ENCODE results near the gene TRMT61A. TPM values are rescaled to one million over a fixed set of nuclear protein-coding genes. Genes with fewer than 3 reads are reported as not detected.
"Not testable (repeated sequence)": the region's sequence is repeated elsewhere in the genome, so short reads cannot be mapped to it uniquely, and the experiment has no call there.

The TRMT61A gene
- total RNA-seq, 1 donor from 2014 or later: 5.6 TPM

DNA sequence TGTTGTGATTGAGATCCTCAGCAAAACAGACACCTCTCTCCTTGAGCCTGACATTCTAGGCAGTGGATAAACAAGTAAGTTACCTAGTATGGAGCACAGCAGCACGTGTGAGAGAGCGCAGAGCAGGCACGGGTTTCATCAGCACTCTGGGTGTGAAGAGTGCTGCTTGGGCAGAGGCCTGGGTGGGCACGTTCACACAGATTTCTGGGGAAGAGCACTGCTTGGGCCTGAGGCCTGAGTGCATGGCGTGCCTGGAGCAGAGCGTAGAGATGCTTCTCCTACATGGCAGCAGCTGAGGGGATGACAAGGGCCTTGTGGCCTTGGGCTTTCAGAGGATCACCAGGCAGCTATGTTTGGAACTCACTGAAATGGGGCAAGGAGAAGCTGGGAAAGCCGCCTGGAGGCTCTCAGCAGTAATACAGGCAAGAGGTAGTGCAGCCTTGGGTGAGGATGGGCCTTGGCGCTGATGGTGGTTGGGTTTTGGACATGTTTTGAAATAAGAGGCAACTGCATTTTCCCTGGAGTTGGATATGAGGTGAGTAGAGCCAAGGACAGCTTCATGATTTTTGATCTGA lies 23.9 kb upstream of the TRMT61A start:
- DNase-seq (ENCODE audit: missing footprints): no peak
- peak; percentile 8 for ATAC-seq
- intact Hi-C loops (cut with DNase I): no loop called here

DNA sequence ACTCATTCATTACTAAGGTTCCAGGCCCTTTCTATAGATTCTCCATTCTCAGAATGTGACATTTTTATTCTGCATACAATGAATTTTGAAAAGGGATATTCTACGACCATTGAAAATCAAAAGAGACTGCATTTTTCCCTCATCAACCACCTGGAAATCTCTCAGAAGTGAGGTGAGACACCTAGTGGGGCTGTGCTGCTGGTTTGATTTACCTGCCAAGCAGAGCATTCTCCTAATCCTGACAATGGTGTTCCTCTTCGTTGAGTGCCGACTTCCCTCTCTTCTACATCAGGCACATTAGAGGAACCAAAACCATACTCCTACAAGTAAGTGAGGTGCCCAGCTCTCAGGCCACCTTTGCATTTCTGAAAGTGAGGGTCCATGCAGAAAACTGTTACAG lies 21.2 kb upstream of the TRMT61A start:
- intact Hi-C loops (cut with DNase I): no loop called here
- no peak for DNase-seq (ENCODE audit: missing footprints)
- ATAC-seq: no peak

DNA sequence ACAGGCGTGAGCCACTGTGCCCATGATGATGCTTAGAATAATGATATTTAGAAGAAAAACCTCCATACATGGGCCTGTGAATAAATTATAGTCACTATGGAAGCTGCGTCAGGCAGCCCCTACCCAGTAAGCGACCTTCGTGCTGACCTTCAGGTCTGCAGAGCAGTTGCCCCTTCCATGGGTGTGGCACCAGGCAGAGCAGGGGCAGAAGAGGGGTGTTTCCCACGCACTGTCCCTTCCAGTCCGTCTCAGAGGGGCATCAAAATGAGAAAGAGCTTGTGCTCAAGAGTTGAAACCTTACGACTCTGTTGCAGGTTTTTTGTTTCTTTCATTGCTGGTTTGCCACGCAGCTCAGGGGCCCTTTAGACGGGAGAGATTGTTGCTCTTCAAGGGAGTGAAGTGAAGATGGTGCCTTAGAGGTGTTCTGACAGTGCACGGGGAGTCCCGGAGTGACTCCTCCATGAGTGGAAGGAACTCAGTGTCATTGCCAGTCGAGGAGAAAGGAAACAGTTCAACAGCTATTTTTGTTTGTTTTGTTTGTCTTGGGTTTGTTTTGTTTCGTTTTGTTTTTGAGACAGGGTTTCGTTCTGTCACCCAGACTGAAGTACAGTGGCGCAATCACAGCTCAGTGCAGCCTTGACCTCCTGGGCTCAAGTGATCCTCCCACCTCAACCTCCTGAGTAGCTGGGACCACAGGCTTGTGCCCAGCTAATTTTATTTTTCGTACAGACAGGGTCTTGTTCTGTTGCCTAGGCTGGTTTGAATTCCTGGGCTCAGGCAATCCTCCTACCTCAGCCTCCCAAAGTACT lies 20.3 kb upstream of the TRMT61A start:
- DNase-seq (ENCODE audit: missing footprints) (no peak), ATAC-seq (no peak)
- intact Hi-C loops (cut with DNase I): no loop called here

DNA sequence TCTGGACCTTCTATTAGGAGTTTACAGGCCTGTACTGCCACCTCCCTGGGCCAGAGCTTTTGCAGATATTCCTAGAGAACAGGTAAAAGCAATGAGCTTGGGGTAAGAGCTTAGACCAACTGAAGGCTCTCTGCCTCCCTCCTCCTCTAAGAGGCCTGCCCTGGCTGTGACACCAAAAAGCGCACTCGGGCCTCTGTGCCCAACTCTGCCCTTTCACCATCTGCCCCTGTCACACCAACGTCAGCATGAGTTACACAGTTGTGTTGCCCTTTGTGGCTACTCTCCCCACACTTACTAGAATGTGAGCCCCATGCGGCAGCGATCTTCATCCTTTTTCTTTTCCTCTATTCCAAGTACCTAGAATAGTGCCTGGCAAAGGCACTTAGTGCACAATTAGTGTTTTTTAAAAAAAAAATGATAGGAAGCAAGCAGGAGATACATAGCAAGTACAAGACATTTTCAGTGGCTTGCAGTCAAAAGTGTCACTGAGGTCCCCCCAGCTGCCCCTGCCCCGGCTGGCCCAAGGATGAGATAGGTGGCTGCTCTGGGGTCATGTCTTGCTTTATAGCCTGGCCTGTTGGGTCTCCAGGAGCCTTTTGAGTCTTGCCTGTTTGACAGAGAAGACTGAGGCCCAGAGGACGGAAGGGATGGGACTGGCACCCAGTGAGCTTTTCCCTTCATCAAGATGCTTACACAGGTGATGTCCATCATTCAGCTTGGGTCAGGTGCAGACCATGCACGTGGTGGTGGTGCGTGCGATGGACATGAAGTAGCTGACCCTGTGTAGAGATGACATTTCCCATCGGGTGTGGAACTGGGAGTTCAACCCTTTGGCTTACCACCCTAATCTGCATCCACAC lies 18.9 kb upstream of the TRMT61A start:
- DNase-seq (ENCODE audit: missing footprints) (no peak), ATAC-seq (no peak)
- intact Hi-C loops (cut with DNase I): no loop called here

DNA sequence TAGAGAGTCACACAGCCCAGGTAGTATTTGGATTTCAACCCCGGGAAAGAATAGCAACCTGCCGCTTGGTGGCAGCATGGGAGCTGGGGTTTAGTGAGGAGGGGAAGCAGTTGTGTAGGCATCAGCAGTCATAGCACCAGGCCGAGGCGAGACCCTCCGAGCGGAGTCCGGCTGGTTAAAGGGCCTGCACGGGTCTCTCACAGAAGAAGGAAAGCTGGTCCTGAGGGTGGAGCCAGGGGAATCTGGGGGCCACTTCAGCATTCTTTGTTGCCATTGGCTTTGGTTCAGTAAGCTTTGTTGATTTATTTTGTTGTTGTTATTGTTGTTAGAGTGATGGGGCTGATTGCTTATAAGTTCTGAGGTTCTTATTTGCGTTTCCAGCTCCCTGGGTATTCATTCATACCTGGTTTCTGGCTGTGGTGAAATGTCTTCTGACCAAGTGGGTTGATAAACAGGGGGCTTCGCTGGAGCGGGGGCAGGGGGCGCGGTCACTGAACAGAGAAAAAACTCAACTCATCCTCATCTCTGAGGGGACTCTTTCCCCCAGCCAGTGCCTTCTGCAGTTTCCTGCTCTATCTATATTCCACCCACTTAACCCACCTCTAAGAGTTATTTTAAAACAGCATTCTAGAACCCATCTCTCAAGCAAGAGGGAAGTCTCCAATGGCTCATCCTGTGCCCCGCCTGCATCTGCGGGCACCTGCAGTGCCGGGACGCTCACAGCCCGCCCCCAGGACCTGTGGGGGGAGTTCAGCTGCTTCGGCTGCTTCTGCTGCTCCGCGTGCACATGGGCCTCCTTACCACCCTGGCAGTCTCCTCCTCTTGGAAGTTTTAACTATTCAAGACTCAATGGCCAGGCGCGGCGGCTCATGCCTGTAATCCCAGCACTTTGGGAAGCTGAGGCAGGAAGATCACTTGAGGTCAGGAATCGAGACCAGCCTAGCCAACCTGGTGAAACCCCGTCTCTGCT lies 18.0 kb upstream of the TRMT61A start:
- ATAC-seq (no peak), DNase-seq (ENCODE audit: missing footprints) (peak; percentile 20)
- intact Hi-C loops (cut with DNase I): no loop called here

DNA sequence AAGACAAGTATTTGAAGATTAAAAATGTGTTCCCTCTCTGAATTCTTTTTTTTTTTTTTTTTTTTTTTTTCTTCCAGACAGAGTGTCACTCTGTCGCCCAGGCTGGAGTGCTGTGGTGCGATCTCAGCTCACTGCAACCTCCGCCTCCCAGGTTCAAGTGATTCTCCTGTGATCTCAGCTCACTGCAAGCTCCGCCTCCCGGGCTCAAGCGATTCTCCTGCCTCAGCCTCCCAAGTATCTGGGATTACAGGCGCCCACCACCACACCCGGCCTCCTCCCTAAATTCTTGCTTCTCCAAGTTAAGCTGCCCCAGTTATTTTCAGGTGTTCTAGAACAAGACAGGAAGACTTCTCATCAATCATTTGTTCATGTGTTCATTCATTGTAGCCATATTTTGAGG lies 16.8 kb upstream of the TRMT61A start:
- intact Hi-C loops (cut with DNase I); ATAC-seq; DNase-seq (ENCODE audit: missing footprints): not testable (repeated sequence)

DNA sequence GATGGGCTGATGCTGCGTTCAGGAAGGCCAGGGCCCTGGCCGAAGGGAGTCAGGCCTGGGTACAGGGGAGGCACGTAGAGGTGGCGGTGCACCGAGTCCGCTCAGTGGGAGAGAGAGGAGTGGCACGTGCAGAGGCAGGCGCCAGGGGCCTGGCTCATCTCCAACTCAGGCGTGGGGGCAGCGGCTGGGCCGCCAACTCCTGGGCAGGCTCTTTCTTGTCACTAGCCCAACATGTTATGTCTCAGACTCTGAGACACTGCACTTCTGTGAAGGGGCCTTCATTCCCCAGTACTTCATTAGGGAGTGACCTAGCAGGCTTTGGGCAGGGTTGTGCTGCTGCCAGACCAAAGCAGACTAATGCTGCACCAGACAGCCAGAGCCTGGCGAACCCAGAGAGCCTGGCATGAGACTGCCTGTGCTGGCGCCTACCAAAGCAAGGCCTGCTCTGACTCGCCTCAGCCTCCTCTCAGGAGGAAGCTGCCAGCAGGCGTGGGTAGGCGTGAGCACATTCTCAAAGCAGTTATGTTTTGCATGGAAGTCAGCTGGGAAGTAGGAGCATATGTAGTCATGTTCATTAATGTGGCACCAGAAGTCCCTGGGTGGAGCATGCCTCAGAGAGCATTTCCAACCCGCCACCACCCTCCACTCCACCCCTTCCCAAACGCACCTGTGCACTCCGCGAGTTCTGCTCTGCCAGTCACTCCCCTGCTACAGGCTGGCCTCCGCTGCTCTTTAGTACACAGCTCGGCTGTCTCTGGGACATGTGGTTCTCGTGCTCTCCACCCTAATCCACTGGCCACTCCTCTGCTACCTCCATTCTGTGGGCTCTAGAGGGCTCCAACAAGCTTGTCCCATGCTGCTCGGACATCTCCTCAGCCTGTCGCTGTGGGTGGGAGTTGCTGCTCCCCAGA lies 16.0 kb upstream of the TRMT61A start:
- ATAC-seq (peak; percentile 68), DNase-seq (ENCODE audit: missing footprints) (no peak)
- intact Hi-C loops (cut with DNase I): no loop called here

DNA sequence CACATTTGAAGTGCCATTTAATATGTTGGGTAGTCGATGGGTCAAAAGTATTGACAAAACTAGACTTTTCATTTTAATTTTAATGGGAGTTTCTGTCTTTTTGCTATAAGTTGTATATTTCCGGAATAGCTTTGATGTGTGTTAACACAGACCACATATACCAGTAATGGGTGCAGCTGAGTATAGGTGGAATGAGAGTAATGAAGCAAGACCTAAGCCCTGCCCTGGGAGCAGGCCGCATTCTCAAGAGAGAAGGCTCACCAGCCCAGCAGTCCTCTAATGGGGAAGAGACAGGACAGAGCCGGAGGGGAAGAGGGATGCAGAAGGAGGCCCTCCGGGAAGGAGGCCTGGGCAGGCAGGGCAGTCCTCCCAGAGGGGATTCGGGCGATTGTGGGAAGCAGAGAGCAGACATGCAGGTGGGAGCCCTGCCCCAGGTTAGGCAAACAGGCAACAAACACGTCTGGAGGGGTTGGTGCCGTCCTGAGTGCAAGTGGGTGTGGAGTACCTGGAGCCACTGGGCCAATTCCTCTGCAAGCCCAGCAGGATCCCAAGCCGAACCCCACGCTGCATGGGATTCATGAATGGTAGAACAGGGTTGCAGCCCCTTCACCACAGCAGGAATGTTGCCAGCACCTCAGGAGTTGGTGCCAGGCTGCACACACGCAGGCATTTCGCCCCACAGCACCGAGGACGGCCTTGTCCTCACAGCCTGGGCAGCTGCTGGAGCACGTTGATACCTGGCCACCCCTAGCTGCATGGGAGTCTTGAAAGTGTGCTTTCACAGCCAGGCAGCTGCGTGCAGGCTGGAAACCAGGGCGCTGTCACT lies 14.2 kb upstream of the TRMT61A start:
- intact Hi-C loops (cut with DNase I): no loop called here
- no peak for ATAC-seq
- no peak for DNase-seq (ENCODE audit: missing footprints)

DNA sequence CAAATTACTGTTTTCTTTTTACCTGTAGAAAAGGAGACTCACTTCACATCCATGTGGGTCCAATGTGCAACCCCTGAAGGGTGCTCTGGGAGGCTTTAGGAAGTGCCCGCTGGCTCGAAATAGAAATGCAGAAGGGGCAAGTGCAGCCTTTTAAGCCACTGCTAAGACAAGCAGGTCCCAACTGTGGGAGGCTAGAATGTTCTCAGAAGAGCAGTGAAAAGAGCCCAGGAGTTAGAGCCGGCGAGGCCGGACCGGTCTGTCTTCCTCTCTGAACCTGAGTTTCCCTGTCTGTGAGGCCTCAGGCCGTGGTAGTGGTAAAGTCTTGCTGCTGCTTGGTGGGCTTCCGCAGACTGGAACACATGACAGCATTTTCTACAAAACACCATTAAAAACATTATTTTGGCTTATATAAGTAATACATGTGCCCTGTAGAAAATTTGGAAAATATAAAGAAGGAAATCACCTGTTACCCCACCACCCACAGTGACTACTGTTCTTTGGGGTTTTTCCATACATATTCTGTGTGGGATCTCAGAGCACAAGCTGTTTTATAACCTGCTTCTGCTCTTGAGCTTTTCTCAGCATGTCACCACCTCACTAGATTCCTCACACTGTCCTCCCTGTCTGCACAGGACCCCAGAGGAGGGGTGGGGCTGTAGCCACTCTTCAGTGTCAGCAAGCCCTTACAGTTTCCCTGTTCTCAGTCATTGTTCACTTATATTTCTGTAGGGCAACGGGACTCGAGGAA lies 12.4 kb upstream of the TRMT61A start:
- DNase-seq (ENCODE audit: missing footprints): no peak
- intact Hi-C loops (cut with DNase I): no loop called here
- ATAC-seq: no peak

DNA sequence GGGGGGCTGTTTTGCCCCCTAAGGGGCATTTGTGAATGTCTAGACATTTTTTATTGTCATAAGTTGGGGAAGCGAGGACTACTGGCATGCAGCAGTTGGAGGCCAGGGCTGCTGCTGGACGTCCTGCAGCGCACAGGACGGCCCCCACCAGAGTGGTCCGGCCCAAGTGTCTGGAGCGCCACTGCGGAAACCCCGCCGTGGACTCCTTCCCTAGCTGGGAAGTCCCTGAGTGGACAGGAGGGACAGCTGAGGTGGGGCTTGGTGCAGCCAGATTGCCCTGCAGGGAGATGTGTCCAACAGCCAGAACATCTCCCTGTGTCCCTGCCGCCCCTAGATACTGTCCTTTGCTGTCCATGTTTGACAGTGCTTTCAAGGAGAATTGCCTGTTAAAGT lies 11.8 kb upstream of the TRMT61A start:
- ATAC-seq: no peak
- no peak for DNase-seq (ENCODE audit: missing footprints)
- intact Hi-C loops (cut with DNase I): no loop called here

DNA sequence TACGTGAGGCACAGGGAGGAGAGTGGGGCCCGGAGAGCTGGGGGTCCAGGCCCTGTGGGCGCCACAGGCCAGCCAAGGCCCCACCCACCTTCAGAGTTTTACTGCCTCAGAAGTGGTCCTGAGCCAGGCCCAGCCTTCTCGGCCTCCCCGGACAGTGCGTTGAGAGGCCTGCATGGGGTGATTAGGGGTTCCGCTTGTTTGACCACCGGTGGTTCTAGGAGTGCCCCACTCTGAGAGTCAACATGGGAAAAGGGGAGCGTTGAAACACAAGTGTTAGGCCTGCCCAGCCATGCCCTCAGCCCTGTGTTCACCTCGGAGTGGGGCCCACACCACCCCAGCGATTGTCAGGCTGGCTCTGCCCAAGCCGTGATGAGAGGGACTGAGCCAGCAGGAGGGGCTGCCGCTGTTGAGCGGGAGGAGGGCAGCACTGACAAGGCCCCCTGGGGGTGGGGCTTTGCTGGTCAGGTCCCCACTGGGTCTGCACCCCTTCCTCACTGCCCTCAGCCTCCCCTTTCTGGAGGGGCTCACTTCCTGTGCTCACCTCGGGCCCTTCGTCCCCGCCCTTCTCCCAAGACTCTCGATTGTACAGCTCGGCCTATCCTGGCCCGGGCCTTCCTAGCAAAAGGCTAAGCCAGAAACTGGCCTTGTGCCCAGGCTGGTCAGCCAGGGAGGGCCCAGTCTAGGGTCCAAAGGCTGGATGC lies 11.1 kb upstream of the TRMT61A start:
- intact Hi-C loops (cut with DNase I): loop anchor here (2.0 kb wide), 1 partner anchor 29 kb away; no protein-coding TSS in a partner anchor
- ATAC-seq: peak; percentile 21
- no peak for DNase-seq (ENCODE audit: missing footprints)

DNA sequence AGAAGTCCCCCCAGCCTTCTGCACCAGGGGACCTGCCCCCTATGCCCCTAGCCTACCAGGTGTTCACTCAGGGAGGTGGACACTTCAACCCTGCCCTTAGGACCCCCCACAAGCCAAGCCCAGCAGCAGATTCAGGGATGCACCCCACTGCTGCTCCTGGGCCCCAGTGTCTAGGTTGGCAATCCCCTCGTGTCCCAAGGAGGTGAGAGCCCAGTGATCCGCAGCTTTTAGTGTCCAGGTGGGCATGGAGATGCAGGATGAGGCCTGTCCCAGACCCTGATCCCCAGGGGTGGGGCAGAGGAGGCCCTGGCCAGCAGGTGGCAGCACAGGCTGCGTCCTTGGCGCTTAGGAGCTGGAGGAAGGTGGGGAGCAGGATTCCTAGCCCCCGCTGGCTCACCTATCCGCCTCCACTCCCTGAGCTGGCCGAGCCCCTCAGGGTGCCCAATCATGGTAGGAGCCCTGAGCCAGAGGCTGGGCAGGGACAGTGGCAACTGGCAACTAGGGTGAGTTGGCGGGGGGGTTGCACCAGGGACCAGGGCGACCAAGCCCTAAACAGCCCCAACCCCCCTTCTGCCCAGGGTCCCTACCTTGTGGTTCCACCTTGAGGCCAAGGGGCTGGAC lies 10.5 kb upstream of the TRMT61A start:
- ATAC-seq (peak; percentile 44), DNase-seq (ENCODE audit: missing footprints) (peak; percentile 81)
- intact Hi-C loops (cut with DNase I): loop anchor here (2.0 kb wide), 1 partner anchor 28 kb away; no protein-coding TSS in a partner anchor

DNA sequence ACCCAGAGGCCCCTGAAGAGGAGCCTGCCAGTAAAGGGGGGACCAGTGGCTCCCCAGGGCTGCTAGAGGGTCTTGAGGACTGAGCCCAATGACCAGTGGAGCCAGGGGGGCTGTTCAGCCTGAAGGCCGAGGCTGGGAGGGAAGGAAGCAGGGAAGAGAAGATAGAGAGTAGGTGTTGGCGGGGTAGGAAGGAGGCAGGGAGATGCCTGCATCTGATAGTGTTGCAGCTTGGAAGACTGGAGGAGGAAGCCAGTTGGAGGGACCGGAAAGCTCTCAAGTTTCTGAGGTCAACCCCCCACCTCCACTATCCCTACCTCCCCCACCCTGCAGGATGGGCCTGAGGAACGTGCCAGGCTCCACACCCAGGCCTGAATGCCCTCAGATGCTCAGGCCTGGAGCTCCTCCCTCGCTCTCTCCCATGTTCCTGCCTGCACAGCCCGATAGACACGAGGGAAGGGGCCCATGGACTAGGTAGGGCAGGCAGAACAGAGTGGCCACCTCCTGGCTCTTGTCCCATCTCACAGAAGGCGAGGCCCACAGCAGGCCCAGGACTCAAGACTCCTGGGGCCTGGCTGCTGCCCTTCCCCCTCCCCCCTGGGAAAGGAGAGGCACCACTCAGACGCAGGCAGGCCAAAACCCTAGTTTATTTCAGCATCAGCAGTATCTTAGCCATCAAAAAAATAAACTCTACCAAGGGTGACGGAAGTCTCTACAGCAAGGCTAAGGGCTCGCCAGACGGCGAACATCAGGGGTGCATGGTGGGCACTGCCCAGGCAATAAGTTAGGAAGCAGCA lies 9.8 kb upstream of the TRMT61A start:
- no peak for ATAC-seq
- intact Hi-C loops (cut with DNase I): loop anchor here (2.0 kb wide), 1 partner anchor 28 kb away; no protein-coding TSS in a partner anchor
- no peak for DNase-seq (ENCODE audit: missing footprints)

DNA sequence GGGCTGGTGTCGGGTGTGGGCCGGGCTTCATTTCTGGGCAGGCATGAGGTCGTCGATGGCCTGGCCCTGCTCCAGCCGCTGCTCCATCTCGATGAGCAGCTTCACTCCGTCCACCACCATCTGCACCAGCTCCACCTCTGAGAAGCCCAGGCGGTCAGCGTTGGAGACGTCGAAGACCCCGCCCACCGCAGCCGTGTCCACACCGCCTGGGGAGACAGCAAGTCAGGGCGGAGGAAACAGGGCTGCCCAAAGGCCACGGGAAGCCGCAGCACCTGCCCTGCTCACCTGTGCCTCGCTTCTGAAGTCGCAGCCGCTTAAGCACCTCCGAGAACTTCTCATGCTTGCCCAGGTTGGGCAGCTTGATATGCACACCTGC lies 9.2 kb upstream of the TRMT61A start:
- ATAC-seq (no peak), DNase-seq (ENCODE audit: missing footprints) (no peak)
- intact Hi-C loops (cut with DNase I): loop anchor here (2.0 kb wide), 1 partner anchor 27 kb away; no protein-coding TSS in a partner anchor
